ENCODE results near the gene CALML6. TPM values are rescaled to one million over a fixed set of nuclear protein-coding genes. Genes with fewer than 3 reads are reported as not detected.

The CALML6 gene
- total RNA-seq, 1 donor from 2014 or later = 0.90 TPM

DNA sequence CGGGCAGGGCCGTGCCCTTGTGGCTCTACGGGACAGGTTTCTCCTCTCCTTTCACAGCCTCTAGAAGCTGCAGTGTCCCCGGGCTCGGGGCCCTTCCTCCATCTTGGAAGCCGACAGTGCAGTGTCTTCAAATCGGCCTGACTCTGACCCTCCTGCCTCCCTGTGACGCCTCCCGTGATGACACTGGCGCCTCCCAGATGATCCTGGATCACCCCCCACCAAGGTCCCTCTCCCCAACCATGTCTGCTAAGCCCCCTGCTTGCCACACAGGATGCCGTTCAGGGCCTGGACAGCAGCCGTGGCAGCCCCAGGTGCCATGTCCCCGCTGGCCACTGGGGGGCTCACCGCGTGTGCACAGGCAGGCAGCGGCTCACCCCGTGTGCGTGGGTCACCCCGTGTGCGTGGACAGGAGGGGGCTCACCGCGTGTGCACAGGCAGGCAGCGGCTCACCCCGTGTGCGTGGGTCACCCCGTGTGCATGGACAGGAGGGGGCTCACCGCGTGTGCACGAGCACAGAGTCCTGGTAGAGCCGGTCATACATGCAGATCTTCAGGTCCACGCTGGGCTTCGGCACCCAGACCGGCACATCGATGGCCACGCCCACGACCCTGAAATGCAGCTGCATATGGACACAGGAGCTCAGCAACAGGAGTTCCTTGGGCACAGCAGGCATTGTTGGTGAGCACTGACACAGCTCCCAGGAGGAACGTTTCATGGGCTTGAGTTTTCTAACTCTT lies 28.9 kb downstream of the CALML6 start:
- DNase-seq (peak; percentile 82), ATAC-seq (peak; percentile 89)
- Histone ChIP-seq H3K4me1 (peaks cover 7% of the 10 kb centered on the region), H3K27ac (no peak overlapping the region), H3K9me3 (no peaks in the 10 kb centered on the region), H3K36me3 (no peaks in the 10 kb centered on the region), H3K4me3 (no peak overlapping the region), H3K27me3 (peaks cover 15% of the 10 kb centered on the region)
- intact Hi-C loops (cut with DNase I) = no loop called here
- peak; percentile 92 for TF ChIP-seq CTCF (IDR thresholded peaks at IDR 0.05)

DNA sequence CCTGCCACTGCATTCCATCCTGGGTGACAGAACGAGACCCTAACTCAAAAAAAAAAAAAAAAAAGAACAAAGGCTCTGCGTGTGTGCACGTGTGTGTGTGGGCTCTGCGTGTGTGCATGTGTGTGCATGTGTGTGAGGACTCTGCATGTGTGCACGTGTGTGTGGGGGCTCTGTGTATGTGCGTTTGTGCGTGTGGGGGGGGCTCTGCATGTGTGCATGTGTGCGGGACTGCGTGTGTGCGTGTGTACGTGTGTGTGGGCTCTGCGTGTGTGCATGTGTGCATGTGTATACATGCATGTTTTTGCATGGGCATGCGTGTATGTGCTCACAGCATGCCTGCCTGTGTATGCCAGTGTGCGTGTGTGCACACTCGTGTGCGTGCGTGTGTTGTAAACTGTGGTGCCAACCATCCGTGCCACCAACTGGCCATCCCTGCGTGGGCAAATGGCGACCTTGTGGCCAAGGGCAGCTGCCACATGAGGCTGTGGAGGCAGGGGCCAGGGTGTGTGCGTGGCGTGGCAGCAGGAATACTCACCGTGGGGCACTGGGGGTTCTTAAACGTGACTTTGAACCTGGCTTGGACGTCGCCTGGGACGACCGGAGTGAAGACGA lies 30.8 kb downstream of the CALML6 start:
- ATAC-seq (no peak), DNase-seq (no peak)
- Histone ChIP-seq H3K4me1 (peaks cover 7% of the 10 kb centered on the region), H3K4me3 (no peak overlapping the region), H3K36me3 (no peaks in the 10 kb centered on the region), H3K9me3 (no peaks in the 10 kb centered on the region), H3K27me3 (peaks cover 8% of the 10 kb centered on the region), H3K27ac (no peak overlapping the region)
- intact Hi-C loops (cut with DNase I) = no loop called here
- no peak for TF ChIP-seq CTCF (IDR thresholded peaks at IDR 0.05)

DNA sequence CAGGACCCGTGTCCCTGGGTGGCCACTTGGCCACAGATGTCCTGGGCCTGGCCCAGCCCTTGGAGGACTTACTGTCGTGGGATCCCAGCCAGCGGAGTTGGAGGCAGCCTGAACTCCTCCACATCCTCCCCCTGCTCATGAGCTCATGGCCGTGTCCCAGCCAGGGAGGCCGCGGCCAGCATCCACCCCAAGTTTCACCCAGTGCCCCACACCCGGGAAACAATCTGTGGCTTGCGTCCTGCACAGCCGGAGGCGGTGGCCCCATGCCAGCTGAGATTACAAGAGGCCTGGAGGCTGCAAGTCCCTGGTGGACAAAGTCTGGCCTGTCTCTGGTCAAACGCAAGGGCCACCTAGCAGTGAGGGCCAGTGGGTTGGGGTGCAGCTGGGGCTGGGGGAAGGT lies 31.5 kb downstream of the CALML6 start:
- intact Hi-C loops (cut with DNase I) = no loop called here
- ATAC-seq (peak; percentile 18), DNase-seq (peak; percentile 81)
- H3K4me1 ChIP-seq = peaks cover 7% of the 10 kb centered on the region
- no peak for TF ChIP-seq CTCF (IDR thresholded peaks at IDR 0.05)
- H3K27me3 ChIP-seq = peaks cover 8% of the 10 kb centered on the region
- H3K36me3 ChIP-seq = no peaks in the 10 kb centered on the region
- no peak overlapping the region for H3K27ac ChIP-seq
- H3K4me3 ChIP-seq = no peak overlapping the region
- H3K9me3 ChIP-seq = no peaks in the 10 kb centered on the region

- no peaks in the 10 kb centered on the region for H3K9me3 ChIP-seq
- H3K4me3 ChIP-seq = no peak overlapping the region
- no peak for TF ChIP-seq CTCF (IDR thresholded peaks at IDR 0.05)
- peaks cover 7% of the 10 kb centered on the region for H3K4me1 ChIP-seq
- peak; percentile 11 for ATAC-seq
- no peaks in the 10 kb centered on the region for H3K36me3 ChIP-seq
- H3K27me3 ChIP-seq = peaks cover 5% of the 10 kb centered on the region
- DNase-seq = no peak
- no peak overlapping the region for H3K27ac ChIP-seq
- intact Hi-C loops (cut with DNase I) = no loop called here
Measured at GRCh38 chr1:1947493-1947892, 32.4 kb downstream of the CALML6 start.

DNA sequence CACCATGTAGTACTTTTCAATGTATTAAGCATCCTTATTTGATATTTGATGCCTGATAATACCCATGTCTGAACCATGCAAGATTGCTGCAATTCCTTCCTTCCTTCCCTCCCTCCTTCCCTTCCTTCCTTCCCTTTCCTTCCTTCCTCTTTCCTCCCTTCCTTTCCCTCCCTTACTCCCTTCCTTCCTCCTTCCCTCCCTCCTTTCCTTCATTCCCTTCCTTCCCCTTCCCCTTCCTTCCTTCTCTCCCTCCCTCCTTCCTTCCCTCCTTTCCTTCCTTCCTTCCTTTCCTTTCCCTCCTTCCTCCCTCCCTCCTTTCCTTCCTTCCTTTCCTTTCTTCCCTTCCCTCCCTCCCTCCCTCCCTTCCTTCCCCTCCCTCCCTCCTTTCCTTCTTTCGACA lies 33.7 kb downstream of the CALML6 start:
- no peaks in the 10 kb centered on the region for H3K27me3 ChIP-seq
- no peak overlapping the region for H3K27ac ChIP-seq
- H3K4me1 ChIP-seq = peaks cover 7% of the 10 kb centered on the region
- DNase-seq (no peak), ATAC-seq (no peak)
- H3K9me3 ChIP-seq = no peaks in the 10 kb centered on the region
- H3K36me3 ChIP-seq = no peaks in the 10 kb centered on the region
- no peak for TF ChIP-seq CTCF (IDR thresholded peaks at IDR 0.05)
- intact Hi-C loops (cut with DNase I) = no loop called here
- H3K4me3 ChIP-seq = no peak overlapping the region
